HepG2 (cell line): ENCODE measurements around the gene NDUFS6. TPM values are rescaled to one million over a fixed set of nuclear protein-coding genes. Genes with fewer than 3 reads are reported as not detected.

Experiments
- ATAC-seq: fragments of 200-7000 bp; cut with Tn5 transposase; 3 replicates; pipeline ENCODE4 v1.9.1; 2020; ENCODE audit warnings: mild to moderate bottlenecking, moderate library complexity
- BruUV-seq: library from RNA; stranded (reverse); fragments of 400-500 nt; replicated peaks from 2 replicates; lab custom pipeline; 2021; lab: Mats Ljungman, UMichigan
- CTCF ChIA-PET: fragments of 300-600 bp; formaldehyde crosslinking; extraction: SDS; loops from one replicate; lab custom pipeline; 2021; ENCODE audit warnings: low total read pairs, inconsistent platforms, low intra/inter-chr PET ratio; lab: Yijun Ruan, JAX
- POLR2A ChIA-PET: fragments of 350-600 bp; sonication (Branson Sonifier 250); formaldehyde crosslinking; loops from one replicate; lab custom pipeline; 2020; ENCODE audit warnings: antibody characterized with exemption, inconsistent platforms; lab: Yijun Ruan, JAX
- DNase-seq: peaks from one replicate; pipeline ENCODE4 v3.0.0-alpha.2; 2015; ENCODE audit warnings: low spot score
- FAIRE-seq: peaks from 3 replicates; lab custom pipeline; 2011; peaks lifted over from hg19 to GRCh38; lab: Jason Lieb, UNC
- H2AFZ ChIP-seq: one replicate; pipeline ENCODE4 v1.6.1; 2011; ENCODE audit warnings: low read length, inconsistent platforms
- H3K27ac ChIP-seq: fragments of 300-600 bp; 3 replicates; pipeline ENCODE4 v1.8.0; 2011; ENCODE audit warnings: mixed run types, mild to moderate bottlenecking, mixed read lengths, low read length, inconsistent platforms; ENCODE audit not compliant: insufficient read depth; ENCODE audit errors: extremely low read length
- H3K27me3 ChIP-seq, 2 experiments: fragments of 200-600 bp in 1 of 2; 2 replicates in 1 of 2; 3 replicates in 1 of 2; pipeline versions ENCODE4 v1.6.0 to v1.8.0; 2011; ENCODE audit warnings: low read length in 2 of 2, mild to moderate bottlenecking in 2 of 2, moderate library complexity in 2 of 2, inconsistent platforms in 1 of 2; ENCODE audit not compliant: insufficient read depth in 2 of 2, control insufficient read depth in 1 of 2
- H3K36me3 ChIP-seq, 2 experiments: fragments of 200-600 bp in 1 of 2; replicated peaks in 1 of 2; 2 replicates in 1 of 2; 3 replicates in 1 of 2; pipeline versions ENCODE4 v1.5.1 to v1.8.0; 2011; ENCODE audit warnings: low read length in 2 of 2, inconsistent platforms in 1 of 2; ENCODE audit not compliant: insufficient read depth in 2 of 2, control insufficient read depth in 1 of 2
- H3K4me1 ChIP-seq: 2 replicates; pipeline ENCODE4 v1.5.1; 2012; ENCODE audit warnings: low read length, inconsistent platforms; ENCODE audit not compliant: insufficient read depth
- H3K4me2 ChIP-seq: 2 replicates; pipeline ENCODE4 v1.6.0; 2011; ENCODE audit warnings: low read depth, low read length, inconsistent platforms
- H3K4me3 ChIP-seq, 3 experiments: fragments of 200-600 bp in 1 of 3; sonication (generic), shearing (Covaris generic) in 1 of 3; replicated peaks in 1 of 3; 2 replicates each; pipeline ENCODE4 v1.5.1; 2011 to 2016; ENCODE audit warnings: low read length in 3 of 3, inconsistent platforms in 2 of 3, low read depth in 2 of 3, mild to moderate bottlenecking in 2 of 3, control low read depth in 1 of 3, mixed read lengths in 1 of 3; ENCODE audit not compliant: insufficient read depth in 1 of 3
- H3K79me2 ChIP-seq: one replicate; pipeline ENCODE4 v1.6.1; 2011; ENCODE audit warnings: low read length, inconsistent platforms; ENCODE audit not compliant: insufficient read depth
- H3K9ac ChIP-seq: 2 replicates; pipeline ENCODE4 v1.6.0; 2011; ENCODE audit warnings: mild to moderate bottlenecking, low read depth, low read length, inconsistent platforms; ENCODE audit not compliant: insufficient read depth
- H3K9me3 ChIP-seq: 2 replicates; pipeline ENCODE4 v1.5.1; 2012; ENCODE audit warnings: mild to moderate bottlenecking, low read length
- H4K20me1 ChIP-seq: 2 replicates; pipeline ENCODE4 v1.6.0; 2011; ENCODE audit warnings: inconsistent platforms, mild to moderate bottlenecking, low read length, moderate library complexity; ENCODE audit not compliant: insufficient read depth
- ASH2L ChIP-seq: fragments of 300-600, 200-600 bp; sonication (generic); IDR thresholded peaks from 2 replicates; pipeline ENCODE4 v1.7.0; 2017; ENCODE audit warnings: low read depth, mild to moderate bottlenecking, moderate library complexity, mixed read lengths, low read length; ENCODE audit not compliant: insufficient read length
- CENPX ChIP-seq: sonication (generic); formaldehyde crosslinking; IDR thresholded peaks from 2 replicates; pipeline ENCODE4 v1.9.0; 2021; ENCODE audit warnings: mild to moderate bottlenecking, missing genetic modification reagents, moderate library complexity
- GMEB1 ChIP-seq: sonication (generic); formaldehyde crosslinking; IDR thresholded peaks from 2 replicates; pipeline ENCODE4 v1.5.1; 2020; ENCODE audit warnings: missing genetic modification reagents, mild to moderate bottlenecking, borderline replicate concordance
- HOMEZ ChIP-seq: IDR thresholded peaks from 2 replicates; pipeline ENCODE4 v1.6.1; 2016; ENCODE audit warnings: low read depth
- NFKB2 ChIP-seq: sonication (generic); formaldehyde crosslinking; IDR thresholded peaks from 2 replicates; pipeline ENCODE4 v1.4.0; 2020; ENCODE audit warnings: missing genetic modification reagents, borderline replicate concordance
- PHF20 ChIP-seq: sonication (generic); formaldehyde crosslinking; IDR thresholded peaks from 2 replicates; pipeline ENCODE4 v1.5.0; 2020; ENCODE audit warnings: mild to moderate bottlenecking, missing genetic modification reagents
- PTBP1 ChIP-seq: fragments of 200-400 bp; formaldehyde crosslinking; IDR thresholded peaks from 2 replicates; pipeline ENCODE4 v1.6.1; 2018; ENCODE audit warnings: low read length, low read depth; ENCODE audit not compliant: poor library complexity, severe bottlenecking
- RAD21 ChIP-seq: fragments of 450-650 bp; formaldehyde crosslinking; IDR thresholded peaks from 2 replicates; pipeline ENCODE4 v1.5.0; 2020; ENCODE audit warnings: mild to moderate bottlenecking
- SALL1 ChIP-seq: sonication (generic); formaldehyde crosslinking; IDR thresholded peaks from 2 replicates; pipeline ENCODE4 v1.8.0; 2022; ENCODE audit warnings: mild to moderate bottlenecking, missing genetic modification reagents
- SETDB1 ChIP-seq: sonication (generic); formaldehyde crosslinking; IDR thresholded peaks from 2 replicates; pipeline ENCODE4 v1.5.1; 2020; ENCODE audit warnings: missing genetic modification reagents, mild to moderate bottlenecking, borderline replicate concordance
- STAG1 ChIP-seq: sonication (generic); formaldehyde crosslinking; IDR thresholded peaks from 2 replicates; pipeline ENCODE4 v1.4.0; 2020; ENCODE audit warnings: missing genetic modification reagents
- ZEB1 ChIP-seq: IDR thresholded peaks from 2 replicates; pipeline ENCODE4 v1.6.1; 2012; ENCODE audit warnings: mild to moderate bottlenecking, low read depth, inconsistent platforms; ENCODE audit not compliant: insufficient replicate concordance
- ZMAT5 ChIP-seq: sonication (generic); formaldehyde crosslinking; IDR thresholded peaks from 2 replicates; pipeline ENCODE4 v1.5.0; 2020; ENCODE audit warnings: mild to moderate bottlenecking, low read depth, missing genetic modification reagents, borderline replicate concordance
- ZNF382 ChIP-seq: sonication (generic); formaldehyde crosslinking; IDR thresholded peaks from 2 replicates; pipeline ENCODE4 v1.5.0; 2020; ENCODE audit warnings: missing genetic modification reagents, mild to moderate bottlenecking, borderline replicate concordance
- ZNF747 ChIP-seq: sonication (generic); formaldehyde crosslinking; IDR thresholded peaks from 2 replicates; pipeline ENCODE4 v1.8.1; 2023; ENCODE audit warnings: missing genetic modification reagents, mild to moderate bottlenecking, borderline replicate concordance
- ZUFSP ChIP-seq: sonication (generic); formaldehyde crosslinking; IDR thresholded peaks from 2 replicates; pipeline ENCODE4 v1.9.0; 2021; ENCODE audit warnings: missing genetic modification reagents, mild to moderate bottlenecking, borderline replicate concordance
- WGBS: methylation state at CpG from one replicate; pipeline ENCODE4 v1.1.6; 2017; ENCODE audit warnings: low lambda C conversion rate; 5-methylcytosine and 5-hydroxymethylcytosine counted together
- in situ Hi-C: cut with HindIII; loops from 2 replicates; pipeline ENCODE4 v1.10.0; 2017; ENCODE audit warnings: low pct_unique_long_range_greater_than_20kb; ENCODE audit not compliant: extremely low pct_ligation_motif_present
- intact Hi-C: fragments of 100-400 bp; cut with micrococcal nuclease; formaldehyde crosslinking; loops from one replicate; pipeline ENCODE4 v1.10.0; 2022; ENCODE audit not compliant: unreplicated experiment
- polyA plus RNA-seq, 8 experiments: library from polyadenylated mRNA; depleted of rRNA in 3 of 8; stranded (reverse) in 7 of 8; unstranded in 1 of 8; fragments of >200 nt; fragmentation: Illumina TruSeq in 4 of 8; extraction: Trizol in 4 of 8; gene quantifications; 2 replicates each; pipeline versions ENCODE4 v1.2.1 to v1.2.3, GENCODE V29; 2011 to 2016; ENCODE audit warnings: low read depth in 4 of 8, missing spikeins in 1 of 8, mixed read lengths in 1 of 8; ENCODE audit not compliant: insufficient read depth in 1 of 8
- total RNA-seq, 5 experiments: library from RNA; depleted of rRNA; stranded (reverse); fragments of >200 nt; fragmentation: Illumina TruSeq; extraction: Trizol; gene quantifications; 2 replicates each; pipeline ENCODE4 v1.2.3, GENCODE V29; 2016; ENCODE audit warnings: low read depth in 1 of 5

The NDUFS6 gene
- total and polyA plus RNA-seq, 2 of the 13 experiments (the other 11 are each of a cell fraction or from before 2014, with no cell fraction given) = 23.7 to 50.4 TPM

GRCh38 chr5:1763548-1763911, 37.7 kb upstream of the NDUFS6 start:
- WGBS = no CpG with 5 or more reads among the region's 15 CpGs
- FAIRE-seq = peak; percentile 42
- POLR2A ChIA-PET = no interaction called here
- TF ChIP-seq GMEB1 (CRISPR knock-in tag) (no peak), CENPX (CRISPR knock-in tag) (no peak), STAG1 (CRISPR knock-in tag) (peak; percentile 89), PTBP1 (no peak), ASH2L (no peak), ZEB1 (no peak), ZMAT5 (CRISPR knock-in tag) (no peak), PHF20 (CRISPR knock-in tag) (no peak), HOMEZ (CRISPR knock-in tag) (no peak), RAD21 (CRISPR knock-in tag) (peak; percentile 69), SALL1 (CRISPR knock-in tag) (no peak), ZNF382 (no peak), ZUFSP (no peak), SETDB1 (no peak), NFKB2 (no peak), ZNF747 (CRISPR knock-in tag) (no peak)

More at GRCh38 chr5:1763548-1763911, 37.7 kb upstream of the NDUFS6 start:
- Histone ChIP-seq H3K9ac (no peak overlapping the region), H4K20me1 (0 out of 2 replicates have a peak, but pooled peaks cover 2% of the 10 kb centered on the region), H3K9me3 (no peaks in the 10 kb centered on the region), H3K4me1 (no peaks in the 10 kb centered on the region), H3K79me2 (no peaks in the 10 kb centered on the region), H2AFZ (no peak overlapping the region), H3K27ac (no peak overlapping the region), H3K36me3 (no peaks in the 10 kb centered on the region), H3K4me3 (no peak overlapping the region), H3K4me2 (no peak overlapping the region), H3K27me3 (peaks cover 13 to 77% of the 10 kb centered on the region in 2 experiments)
- CTCF ChIA-PET = interaction anchor here (1.4 kb wide), 2 partner anchors 275 to 388 kb away, joined by 4 to 9 read pairs; no protein-coding TSS in a partner anchor
- in situ Hi-C loops (loop anchor here (10.0 kb wide), 1 partner anchor 251 kb away; no protein-coding TSS in a partner anchor), intact Hi-C loops (loop anchor here (1.0 to 5.0 kb wide), 2 partner anchors 275 to 389 kb away; no protein-coding TSS in a partner anchor)
- DNase-seq (peak; percentile 43), ATAC-seq (peak; percentile 93)
- BruUV-seq = no TSS peak
